HG03103 (cell line): Measurements from ENCODE around the gene RABL3.
"Not testable (repeated sequence)": the region's sequence is repeated elsewhere in the genome, so short reads cannot be mapped to it uniquely, and the experiment has no call there.

Experiments
- ATAC-seq: cut with Tn5 transposase; IDR thresholded peaks from one replicate; pipeline ENCODE4 v1.9.1; 2021; ENCODE audit warnings: low read depth; ENCODE audit not compliant: unreplicated experiment

RABL3 gene

GRCh38 chr3:120649830-120650233 lies 92.5 kb downstream of the RABL3 start:
- no peak for ATAC-seq

DNA sequence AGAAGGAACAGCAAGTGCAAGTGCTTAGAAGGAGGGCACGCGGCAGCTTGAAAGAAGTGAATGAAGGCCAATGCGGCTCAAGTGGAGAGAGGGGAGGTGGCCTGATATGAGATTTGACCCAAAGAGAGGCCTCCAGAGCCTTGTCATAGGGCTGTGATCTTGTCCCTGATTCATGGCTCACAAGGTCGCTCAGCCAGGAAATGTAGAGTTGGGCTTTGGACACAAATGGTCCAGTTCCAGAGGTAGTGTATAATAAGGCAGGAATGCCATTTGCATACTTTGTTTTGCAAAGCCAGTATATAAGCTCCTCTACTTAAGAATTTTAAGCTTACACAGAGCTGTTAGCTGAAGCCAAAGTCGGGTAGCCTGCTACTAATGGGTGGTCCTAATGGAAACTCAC lies 94.0 kb downstream of the RABL3 start:
- ATAC-seq, result no peak

DNA sequence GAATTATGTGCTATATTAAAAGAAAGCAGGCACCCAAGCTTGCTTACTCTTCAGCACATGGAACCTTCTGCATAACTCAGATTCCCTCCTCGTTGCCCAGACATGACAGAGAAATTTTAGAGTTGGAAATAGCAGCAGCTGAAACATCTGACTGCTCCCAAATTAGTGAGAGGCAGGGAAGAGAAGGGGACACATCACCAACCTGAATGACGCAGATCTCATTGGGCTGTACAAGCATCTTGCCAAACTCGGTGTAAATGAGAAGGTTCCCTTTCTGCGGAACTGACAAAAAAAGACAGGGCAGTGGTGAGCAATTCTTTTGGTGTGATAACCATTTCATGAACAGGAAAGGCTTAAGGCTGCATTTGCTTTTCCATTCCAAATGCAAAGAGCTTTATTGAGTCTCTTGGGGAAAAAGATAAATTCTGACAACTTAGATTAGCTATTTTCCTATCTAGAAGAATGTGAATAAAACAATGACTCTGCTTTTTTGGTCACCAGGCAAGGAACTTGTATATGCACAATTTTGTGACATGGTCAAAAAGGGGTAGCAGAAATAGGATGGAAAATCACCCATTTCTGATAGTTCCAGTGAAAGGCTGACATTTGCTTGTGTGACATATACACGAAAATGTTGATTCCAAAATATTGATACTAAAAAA lies 95.4 kb downstream of the RABL3 start:
- ATAC-seq, result no peak

DNA sequence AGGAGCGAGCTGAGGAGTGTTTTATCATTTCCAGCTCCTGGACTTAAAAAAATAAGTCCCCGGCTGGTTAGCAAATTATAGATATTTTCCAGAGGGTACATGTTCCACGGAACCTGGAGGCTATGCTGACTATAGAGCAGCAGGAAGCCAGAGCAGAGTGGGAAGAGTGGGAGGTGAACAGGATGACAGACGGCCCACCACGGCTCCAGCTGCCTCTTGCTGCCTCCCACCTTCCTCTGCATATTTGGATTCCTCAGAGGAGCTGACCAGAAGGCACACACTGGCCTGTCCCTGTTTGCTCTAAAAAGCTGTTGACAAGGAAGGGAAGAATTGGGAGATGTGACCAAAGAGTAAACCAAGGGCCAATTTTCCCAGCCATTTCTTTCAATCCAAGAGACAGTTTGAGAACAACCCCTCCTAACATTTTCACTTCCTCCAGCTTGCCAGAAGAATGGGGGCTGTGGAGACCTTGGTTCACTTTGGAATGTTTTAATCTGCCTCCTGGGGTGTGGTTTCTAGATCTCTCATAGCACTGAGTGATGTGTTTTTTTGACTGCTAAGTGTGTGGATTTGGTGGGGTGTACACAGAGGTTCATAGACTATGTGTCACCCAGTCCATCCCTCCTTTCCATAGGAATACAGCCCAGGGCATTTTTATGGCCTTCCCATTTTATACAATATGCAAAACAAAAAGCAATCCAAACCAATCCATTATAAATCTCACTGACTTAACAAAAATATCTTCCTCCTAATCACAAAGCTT lies 97.1 kb downstream of the RABL3 start:
- no peak for ATAC-seq

DNA sequence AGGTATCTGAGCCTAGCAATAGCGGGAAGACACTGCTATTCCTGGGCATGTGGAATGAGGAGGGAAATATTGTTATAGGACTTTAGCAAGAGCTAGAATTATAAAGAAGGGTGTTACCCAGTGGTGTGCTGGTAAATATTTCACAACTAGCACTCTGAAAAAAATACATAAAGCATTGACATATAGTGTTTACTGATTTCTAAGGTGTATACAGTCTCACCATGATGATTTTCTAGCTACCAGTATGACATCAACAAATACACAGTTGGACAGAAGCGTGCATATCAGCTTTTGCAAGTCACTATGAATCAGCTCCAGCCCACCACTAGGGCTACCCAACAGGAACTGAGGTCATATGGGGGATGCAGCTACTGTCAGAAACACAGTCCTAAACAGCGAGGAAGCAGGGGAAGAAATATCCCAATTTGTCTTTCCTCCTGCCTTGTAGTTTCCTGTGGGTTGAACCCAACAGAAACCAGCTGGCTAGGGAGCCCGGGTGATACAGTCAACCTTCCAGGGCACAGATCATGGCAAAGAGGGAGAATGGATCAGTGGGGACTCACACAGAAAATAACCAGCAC lies 99.9 kb downstream of the RABL3 start:
- no peak for ATAC-seq

DNA sequence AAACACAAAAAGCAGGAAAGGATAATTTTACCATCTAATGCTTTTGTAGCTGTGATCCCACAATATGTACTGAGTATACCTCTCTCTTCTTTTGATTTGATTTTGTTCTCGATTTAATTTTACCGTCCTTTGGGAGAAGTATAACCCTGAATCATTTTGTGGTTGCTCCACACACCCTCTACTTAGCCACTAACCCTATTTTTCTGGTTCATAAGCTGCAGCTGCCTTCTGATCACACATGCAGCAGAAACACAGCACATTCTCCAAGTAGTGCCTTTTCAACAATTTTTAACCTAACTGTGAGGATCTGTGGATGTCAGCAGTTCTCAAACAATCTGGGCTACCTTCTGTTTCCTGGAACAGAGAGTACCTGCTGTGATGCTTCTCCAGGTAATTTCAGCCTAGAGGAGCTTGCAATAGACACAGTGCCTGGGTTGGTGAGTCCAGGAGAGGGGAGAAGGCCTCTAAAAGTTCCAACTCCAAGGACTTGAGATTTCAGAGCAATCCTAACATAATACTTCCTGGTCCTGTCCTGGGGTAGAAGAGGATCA lies 100.5 kb downstream of the RABL3 start:
- ATAC-seq, result no peak

- no peak for ATAC-seq
Measured at GRCh38 chr3:120640231-120640630, 102.1 kb downstream of the RABL3 start.

- not testable (repeated sequence) for ATAC-seq
Measured at GRCh38 chr3:120638820-120639219, 103.5 kb downstream of the RABL3 start.

GRCh38 chr3:120637851-120638559 lies 104.3 kb downstream of the RABL3 start:
- ATAC-seq, result no peak

- ATAC-seq, result no peak
Measured at GRCh38 chr3:120636795-120637401, 105.4 kb downstream of the RABL3 start.
